HepG2 (cell line): Measurements from ENCODE around the gene PARN. TPM values are rescaled to one million over a fixed set of nuclear protein-coding genes. Genes with fewer than 3 reads are reported as not detected.

Experiments used
- ATAC-seq: fragments of 200-7000 bp; cut with Tn5 transposase; 3 replicates; pipeline ENCODE4 v1.9.1; 2020; ENCODE audit warnings: mild to moderate bottlenecking, moderate library complexity
- BruUV-seq: library from RNA; stranded (reverse); fragments of 400-500 nt; replicated peaks from 2 replicates; lab custom pipeline; 2021; lab: Mats Ljungman, UMichigan
- CTCF ChIA-PET: fragments of 300-600 bp; formaldehyde crosslinking; extraction: SDS; loops from one replicate; lab custom pipeline; 2021; ENCODE audit warnings: low total read pairs, inconsistent platforms, low intra/inter-chr PET ratio; lab: Yijun Ruan, JAX
- POLR2A ChIA-PET: fragments of 350-600 bp; sonication (Branson Sonifier 250); formaldehyde crosslinking; loops from one replicate; lab custom pipeline; 2020; ENCODE audit warnings: antibody characterized with exemption, inconsistent platforms; lab: Yijun Ruan, JAX
- DNase-seq: peaks from one replicate; pipeline ENCODE4 v3.0.0-alpha.2; 2015; ENCODE audit warnings: low spot score
- FAIRE-seq: peaks from 3 replicates; lab custom pipeline; 2011; peaks lifted over from hg19 to GRCh38; lab: Jason Lieb, UNC
- H2AFZ ChIP-seq: one replicate; pipeline ENCODE4 v1.6.1; 2011; ENCODE audit warnings: low read length, inconsistent platforms
- H3K27ac ChIP-seq: fragments of 300-600 bp; 3 replicates; pipeline ENCODE4 v1.8.0; 2011; ENCODE audit warnings: mixed run types, mild to moderate bottlenecking, mixed read lengths, low read length, inconsistent platforms; ENCODE audit not compliant: insufficient read depth; ENCODE audit errors: extremely low read length
- H3K27me3 ChIP-seq, 2 experiments: fragments of 200-600 bp in 1 of 2; 2 replicates in 1 of 2; 3 replicates in 1 of 2; pipeline versions ENCODE4 v1.6.0 to v1.8.0; 2011; ENCODE audit warnings: low read length in 2 of 2, mild to moderate bottlenecking in 2 of 2, moderate library complexity in 2 of 2, inconsistent platforms in 1 of 2; ENCODE audit not compliant: insufficient read depth in 2 of 2, control insufficient read depth in 1 of 2
- H3K36me3 ChIP-seq, 2 experiments: fragments of 200-600 bp in 1 of 2; replicated peaks in 1 of 2; 2 replicates in 1 of 2; 3 replicates in 1 of 2; pipeline versions ENCODE4 v1.5.1 to v1.8.0; 2011; ENCODE audit warnings: low read length in 2 of 2, inconsistent platforms in 1 of 2; ENCODE audit not compliant: insufficient read depth in 2 of 2, control insufficient read depth in 1 of 2
- H3K4me1 ChIP-seq: 2 replicates; pipeline ENCODE4 v1.5.1; 2012; ENCODE audit warnings: low read length, inconsistent platforms; ENCODE audit not compliant: insufficient read depth
- H3K4me2 ChIP-seq: 2 replicates; pipeline ENCODE4 v1.6.0; 2011; ENCODE audit warnings: low read depth, low read length, inconsistent platforms
- H3K4me3 ChIP-seq, 3 experiments: fragments of 200-600 bp in 1 of 3; sonication (generic), shearing (Covaris generic) in 1 of 3; replicated peaks in 1 of 3; 2 replicates each; pipeline ENCODE4 v1.5.1; 2011 to 2016; ENCODE audit warnings: low read length in 3 of 3, inconsistent platforms in 2 of 3, low read depth in 2 of 3, mild to moderate bottlenecking in 2 of 3, control low read depth in 1 of 3, mixed read lengths in 1 of 3; ENCODE audit not compliant: insufficient read depth in 1 of 3
- H3K79me2 ChIP-seq: one replicate; pipeline ENCODE4 v1.6.1; 2011; ENCODE audit warnings: low read length, inconsistent platforms; ENCODE audit not compliant: insufficient read depth
- H3K9ac ChIP-seq: 2 replicates; pipeline ENCODE4 v1.6.0; 2011; ENCODE audit warnings: mild to moderate bottlenecking, low read depth, low read length, inconsistent platforms; ENCODE audit not compliant: insufficient read depth
- H3K9me3 ChIP-seq: 2 replicates; pipeline ENCODE4 v1.5.1; 2012; ENCODE audit warnings: mild to moderate bottlenecking, low read length
- H4K20me1 ChIP-seq: 2 replicates; pipeline ENCODE4 v1.6.0; 2011; ENCODE audit warnings: inconsistent platforms, mild to moderate bottlenecking, low read length, moderate library complexity; ENCODE audit not compliant: insufficient read depth
- FOXA3 ChIP-seq: IDR thresholded peaks from 2 replicates; pipeline ENCODE4 v1.6.1; 2016; ENCODE audit warnings: missing genetic modification reagents, missing compliant biosample characterization
- FOXJ3 ChIP-seq: sonication (generic); formaldehyde crosslinking; IDR thresholded peaks from 2 replicates; pipeline ENCODE4 v1.4.0; 2020; ENCODE audit warnings: missing genetic modification reagents, mild to moderate bottlenecking, borderline replicate concordance
- GTF3A ChIP-seq: sonication (generic); formaldehyde crosslinking; conservative IDR thresholded peaks from 2 replicates; pipeline ENCODE4 v1.4.0; 2020; ENCODE audit warnings: mild to moderate bottlenecking, missing genetic modification reagents
- HNRNPL ChIP-seq: fragments of 200-400 bp; formaldehyde crosslinking; IDR thresholded peaks from 2 replicates; pipeline ENCODE4 v1.6.1; 2017; ENCODE audit warnings: mild to moderate bottlenecking, low read depth, low read length
- SP4 ChIP-seq: sonication (generic); formaldehyde crosslinking; IDR thresholded peaks from 2 replicates; pipeline ENCODE4 v1.8.1; 2023; ENCODE audit warnings: mild to moderate bottlenecking, missing genetic modification reagents
- ZFX ChIP-seq: sonication (generic); formaldehyde crosslinking; IDR thresholded peaks from 2 replicates; pipeline ENCODE4 v1.4.0; 2020; ENCODE audit warnings: mild to moderate bottlenecking, low read depth, missing genetic modification reagents, moderate library complexity
- ZNF124 ChIP-seq: sonication (generic); formaldehyde crosslinking; IDR thresholded peaks from 2 replicates; pipeline ENCODE4 v1.4.0; 2020; ENCODE audit warnings: missing genetic modification reagents
- ZNF143 ChIP-seq: sonication (generic); formaldehyde crosslinking; IDR thresholded peaks from 2 replicates; pipeline ENCODE4 v1.4.0; 2020; ENCODE audit warnings: missing genetic modification reagents
- ZNF205 ChIP-seq: IDR thresholded peaks from 2 replicates; pipeline ENCODE4 v1.6.1; 2018; ENCODE audit warnings: missing biosample characterization, missing genetic modification reagents
- ZNF224 ChIP-seq: sonication (generic); formaldehyde crosslinking; IDR thresholded peaks from 2 replicates; pipeline ENCODE4 v1.5.0; 2020; ENCODE audit warnings: mild to moderate bottlenecking, missing genetic modification reagents
- ZNF337 ChIP-seq: sonication (generic); formaldehyde crosslinking; IDR thresholded peaks from 2 replicates; pipeline ENCODE4 v1.5.1; 2020; ENCODE audit warnings: missing genetic modification reagents, low read depth, mild to moderate bottlenecking, borderline replicate concordance
- ZNF496 ChIP-seq: sonication (generic); formaldehyde crosslinking; IDR thresholded peaks from 2 replicates; pipeline ENCODE4 v1.8.1; 2023; ENCODE audit warnings: mild to moderate bottlenecking, moderate library complexity, missing genetic modification reagents; ENCODE audit not compliant: insufficient replicate concordance
- ZNF563 ChIP-seq: sonication (generic); formaldehyde crosslinking; IDR thresholded peaks from 2 replicates; pipeline ENCODE4 v1.8.0; 2022; ENCODE audit warnings: mild to moderate bottlenecking, moderate library complexity, missing genetic modification reagents
- ZNF629 ChIP-seq: sonication (generic); formaldehyde crosslinking; conservative IDR thresholded peaks from 2 replicates; pipeline ENCODE4 v1.5.0; 2020; ENCODE audit warnings: missing genetic modification reagents
- WGBS: methylation state at CpG from one replicate; pipeline ENCODE4 v1.1.6; 2017; ENCODE audit warnings: low lambda C conversion rate; 5-methylcytosine and 5-hydroxymethylcytosine counted together
- in situ Hi-C: cut with HindIII; loops from 2 replicates; pipeline ENCODE4 v1.10.0; 2017; ENCODE audit warnings: low pct_unique_long_range_greater_than_20kb; ENCODE audit not compliant: extremely low pct_ligation_motif_present
- intact Hi-C: fragments of 100-400 bp; cut with micrococcal nuclease; formaldehyde crosslinking; loops from one replicate; pipeline ENCODE4 v1.10.0; 2022; ENCODE audit not compliant: unreplicated experiment
- polyA plus RNA-seq, 8 experiments: library from polyadenylated mRNA; depleted of rRNA in 3 of 8; stranded (reverse) in 7 of 8; unstranded in 1 of 8; fragments of >200 nt; fragmentation: Illumina TruSeq in 4 of 8; extraction: Trizol in 4 of 8; gene quantifications; 2 replicates each; pipeline versions ENCODE4 v1.2.1 to v1.2.3, GENCODE V29; 2011 to 2016; ENCODE audit warnings: low read depth in 4 of 8, missing spikeins in 1 of 8, mixed read lengths in 1 of 8; ENCODE audit not compliant: insufficient read depth in 1 of 8
- total RNA-seq, 5 experiments: library from RNA; depleted of rRNA; stranded (reverse); fragments of >200 nt; fragmentation: Illumina TruSeq; extraction: Trizol; gene quantifications; 2 replicates each; pipeline ENCODE4 v1.2.3, GENCODE V29; 2016; ENCODE audit warnings: low read depth in 1 of 5
- TF ChIP-seq, protein P1 (sequence below): sonication (generic); formaldehyde crosslinking; IDR thresholded peaks from 2 replicates; pipeline ENCODE4 v1.4.0; 2020; ENCODE audit warnings: missing genetic modification reagents

PARN gene
- total and polyA plus RNA-seq, 2 of the 13 experiments (the other 11 are each of a cell fraction or from before 2014, with no cell fraction given), result 13.3 to 47.6 TPM

GRCh38 chr16:14569213-14569612, 60.8 kb downstream of the PARN start (continued):
- TF ChIP-seq ZNF205 (CRISPR knock-in tag), result no peak

DNA sequence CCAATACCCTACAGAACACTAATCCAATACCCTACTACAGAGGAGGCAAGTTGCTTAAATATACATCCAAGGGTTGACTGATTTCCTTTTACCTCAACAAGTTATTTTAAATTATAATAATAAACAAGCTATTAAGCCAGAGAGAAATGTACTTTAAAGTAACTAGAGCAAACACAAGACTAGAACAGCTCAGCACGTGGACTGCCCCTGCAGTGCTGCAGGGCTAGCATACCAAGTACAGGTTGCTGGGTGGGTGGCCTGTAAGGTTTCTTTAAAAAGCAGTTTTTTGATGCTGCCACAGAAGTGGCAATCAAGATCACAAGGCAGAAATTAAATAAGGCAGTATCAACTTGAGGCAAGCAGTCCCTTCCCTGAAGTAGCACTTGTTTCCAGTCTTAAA, 63.5 kb downstream of the PARN start:
- H3K27ac ChIP-seq, result no peak overlapping the region
- TF ChIP-seq ZNF337 (CRISPR knock-in tag) (no peak), ZNF124 (CRISPR knock-in tag) (no peak), ZFX (no peak), ZNF224 (CRISPR knock-in tag) (no peak), FOXJ3 (CRISPR knock-in tag) (no peak), GTF3A (CRISPR knock-in tag) (no peak)
- peaks cover 2 to 5% of the 10 kb centered on the region in 2 experiments; a peak in 4 of 5 replicates for H3K36me3 ChIP-seq
- H2AFZ ChIP-seq, result no peak overlapping the region
- no peak for DNase-seq
- ATAC-seq, result no peak
- POLR2A ChIA-PET, result no interaction called here
- H3K9ac ChIP-seq, result no peak overlapping the region
- no peaks in the 10 kb centered on the region for H3K9me3 ChIP-seq
- peaks cover 55% of the 10 kb centered on the region for H3K4me1 ChIP-seq
- no peak overlapping the region for H3K4me2 ChIP-seq
- no TSS peak for BruUV-seq
- intact Hi-C loops (no loop called here), in situ Hi-C loops (no loop called here)
- no peaks in the 10 kb centered on the region for H3K79me2 ChIP-seq
- WGBS, result 89% methylated on average over 1 of the region's 1 CpG
- H3K4me3 ChIP-seq, result no peak overlapping the region
- FAIRE-seq, result no peak
- CTCF ChIA-PET, result no interaction called here
- no peaks in the 10 kb centered on the region for H3K27me3 ChIP-seq
- no peaks in the 10 kb centered on the region for H4K20me1 ChIP-seq

DNA sequence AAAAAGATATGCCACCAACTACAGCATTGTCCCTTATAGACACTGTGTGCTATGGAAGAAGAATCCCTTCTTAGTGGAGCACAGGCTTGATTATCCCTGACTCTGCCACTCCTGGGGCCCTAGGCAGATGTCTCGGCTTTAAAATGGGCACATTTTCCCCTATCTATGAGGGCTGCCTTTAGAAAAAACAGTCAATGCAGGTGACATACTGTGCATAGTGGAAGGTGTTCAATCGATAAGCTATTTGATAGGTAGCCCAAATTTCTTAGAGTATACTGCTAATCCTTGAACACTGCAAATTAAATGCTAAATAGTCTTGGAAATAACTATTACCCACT, 64.4 kb downstream of the PARN start:
- intact Hi-C loops, result no loop called here
- in situ Hi-C loops, result no loop called here
- Histone ChIP-seq H3K36me3 (peaks cover 2 to 5% of the 10 kb centered on the region in 2 experiments; a peak in 4 of 5 replicates), H3K4me2 (no peak overlapping the region), H3K9me3 (no peaks in the 10 kb centered on the region), H3K9ac (no peak overlapping the region), H2AFZ (no peak overlapping the region), H3K27ac (peak overlapping the region; percentile 43), H4K20me1 (no peaks in the 10 kb centered on the region), H3K4me1 (peaks cover 58% of the 10 kb centered on the region), H3K79me2 (no peaks in the 10 kb centered on the region), H3K27me3 (no peaks in the 10 kb centered on the region), H3K4me3 (no peak overlapping the region)
- ChIA-PET POLR2A (interaction anchor here (1.5 kb wide), 1 partner anchor 21 kb away, joined by 4 read pairs; no protein-coding TSS in a partner anchor), CTCF (no interaction called here)
- FAIRE-seq (no peak), ATAC-seq (peak; percentile 8), DNase-seq (no peak)
- BruUV-seq, result no TSS peak
- WGBS, result 66% methylated on average over 2 of the region's 2 CpGs
- TF ChIP-seq FOXA3 (CRISPR knock-in tag) (no peak), ZNF563 (CRISPR knock-in tag) (no peak), ZNF496 (CRISPR knock-in tag) (no peak), ZNF629 (CRISPR knock-in tag) (peak; percentile 72; the same call in 1 of the 2 replicates), HNRNPL (no peak), SP4 (no peak), ZNF143 (no peak)
- TF ChIP-seq, protein P1, sequence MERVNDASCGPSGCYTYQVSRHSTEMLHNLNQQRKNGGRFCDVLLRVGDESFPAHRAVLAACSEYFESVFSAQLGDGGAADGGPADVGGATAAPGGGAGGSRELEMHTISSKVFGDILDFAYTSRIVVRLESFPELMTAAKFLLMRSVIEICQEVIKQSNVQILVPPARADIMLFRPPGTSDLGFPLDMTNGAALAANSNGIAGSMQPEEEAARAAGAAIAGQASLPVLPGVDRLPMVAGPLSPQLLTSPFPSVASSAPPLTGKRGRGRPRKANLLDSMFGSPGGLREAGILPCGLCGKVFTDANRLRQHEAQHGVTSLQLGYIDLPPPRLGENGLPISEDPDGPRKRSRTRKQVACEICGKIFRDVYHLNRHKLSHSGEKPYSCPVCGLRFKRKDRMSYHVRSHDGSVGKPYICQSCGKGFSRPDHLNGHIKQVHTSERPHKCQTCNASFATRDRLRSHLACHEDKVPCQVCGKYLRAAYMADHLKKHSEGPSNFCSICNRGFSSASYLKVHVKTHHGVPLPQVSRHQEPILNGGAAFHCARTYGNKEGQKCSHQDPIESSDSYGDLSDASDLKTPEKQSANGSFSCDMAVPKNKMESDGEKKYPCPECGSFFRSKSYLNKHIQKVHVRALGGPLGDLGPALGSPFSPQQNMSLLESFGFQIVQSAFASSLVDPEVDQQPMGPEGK (CRISPR knock-in tag), result no peak
